ENCODE measurements around the gene MNX1.

Gene MNX1

DNA sequence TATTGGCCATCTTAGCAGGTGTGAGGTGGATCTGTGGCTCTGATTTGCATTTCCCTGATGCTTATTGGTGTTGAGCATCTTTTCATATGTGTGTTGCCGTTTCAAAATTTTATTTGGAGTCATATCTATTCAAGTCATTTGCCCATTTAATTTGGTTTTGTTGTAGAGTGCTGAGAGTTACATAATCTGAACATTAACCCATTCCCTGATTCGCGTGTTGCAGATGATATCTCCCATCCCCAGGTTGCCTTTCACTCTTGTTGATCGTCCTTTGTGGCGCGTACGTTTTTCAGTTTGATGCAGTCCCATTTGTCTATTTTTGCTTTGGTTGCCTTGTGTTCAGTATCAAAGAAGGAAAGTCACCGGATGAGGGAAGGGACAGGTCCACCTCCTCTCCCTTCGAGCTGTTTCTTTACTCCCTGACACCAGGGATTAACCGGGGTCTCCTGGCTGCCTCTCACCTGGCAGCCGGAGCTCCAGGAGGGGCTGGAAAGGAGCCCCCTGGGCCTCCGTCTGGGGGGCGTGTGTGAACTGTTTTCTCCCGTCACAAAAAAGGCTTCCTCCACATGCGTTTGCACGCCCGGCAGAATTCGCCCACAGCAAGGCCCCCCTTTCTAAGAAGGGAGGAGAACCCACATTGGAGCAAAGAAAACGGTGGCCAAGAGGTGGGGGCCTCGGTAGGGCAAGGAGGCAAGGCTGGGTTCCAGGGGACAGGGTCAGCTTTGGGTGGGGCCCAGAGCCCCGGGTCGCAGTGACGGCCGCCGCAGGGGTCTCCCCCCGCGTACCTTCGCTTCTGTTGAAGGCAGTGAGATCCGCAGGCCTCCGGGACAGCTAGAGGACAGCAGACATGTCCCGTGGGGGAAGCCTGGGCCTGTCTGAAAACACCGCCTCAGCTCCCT, 8.3 kb downstream of the MNX1 start:
- DNase-seq: no peak

DNA sequence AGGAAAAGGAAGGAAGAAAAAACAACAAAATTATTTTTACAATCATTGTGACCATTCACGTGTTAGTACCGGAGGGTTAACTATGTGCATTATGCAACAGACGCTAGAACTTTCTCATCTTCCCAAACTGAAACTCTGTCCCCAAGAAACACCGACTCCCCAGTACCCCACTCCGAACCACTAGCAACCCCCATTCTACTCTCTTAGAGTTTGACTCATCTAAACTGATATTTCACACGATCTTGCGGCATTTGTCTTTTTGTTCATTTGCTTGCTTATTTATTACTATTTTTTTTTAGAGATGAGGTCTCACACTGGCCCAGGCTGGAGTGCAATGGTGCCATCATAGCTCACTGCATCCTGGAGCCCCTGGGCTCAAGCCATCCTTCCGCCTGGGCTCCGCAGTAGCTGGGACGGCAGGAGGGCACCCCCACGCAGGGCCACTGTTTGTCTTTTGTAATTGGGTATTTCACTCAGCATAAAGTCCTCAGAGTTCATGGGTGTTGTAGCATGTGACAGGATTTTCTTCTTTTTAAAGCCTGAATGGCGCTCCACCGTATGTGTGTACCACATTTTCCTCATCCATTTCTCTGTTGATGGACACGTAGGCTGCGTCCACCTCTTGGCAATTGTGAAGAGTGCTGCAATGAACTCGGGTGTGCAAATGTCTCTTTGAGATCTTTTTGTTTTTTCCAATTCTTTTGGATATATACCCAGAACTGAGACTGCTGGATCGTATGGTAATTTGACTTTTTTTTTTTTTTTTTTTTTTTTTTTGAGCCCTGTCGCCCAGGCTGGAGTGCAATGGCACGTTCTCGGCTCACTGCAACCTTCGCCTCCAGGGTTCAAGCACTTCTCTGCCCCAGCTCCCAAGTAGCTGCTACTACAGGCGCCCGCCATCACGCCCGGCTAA, 9.5 kb downstream of the MNX1 start:
- DNase-seq: no peak

DNA sequence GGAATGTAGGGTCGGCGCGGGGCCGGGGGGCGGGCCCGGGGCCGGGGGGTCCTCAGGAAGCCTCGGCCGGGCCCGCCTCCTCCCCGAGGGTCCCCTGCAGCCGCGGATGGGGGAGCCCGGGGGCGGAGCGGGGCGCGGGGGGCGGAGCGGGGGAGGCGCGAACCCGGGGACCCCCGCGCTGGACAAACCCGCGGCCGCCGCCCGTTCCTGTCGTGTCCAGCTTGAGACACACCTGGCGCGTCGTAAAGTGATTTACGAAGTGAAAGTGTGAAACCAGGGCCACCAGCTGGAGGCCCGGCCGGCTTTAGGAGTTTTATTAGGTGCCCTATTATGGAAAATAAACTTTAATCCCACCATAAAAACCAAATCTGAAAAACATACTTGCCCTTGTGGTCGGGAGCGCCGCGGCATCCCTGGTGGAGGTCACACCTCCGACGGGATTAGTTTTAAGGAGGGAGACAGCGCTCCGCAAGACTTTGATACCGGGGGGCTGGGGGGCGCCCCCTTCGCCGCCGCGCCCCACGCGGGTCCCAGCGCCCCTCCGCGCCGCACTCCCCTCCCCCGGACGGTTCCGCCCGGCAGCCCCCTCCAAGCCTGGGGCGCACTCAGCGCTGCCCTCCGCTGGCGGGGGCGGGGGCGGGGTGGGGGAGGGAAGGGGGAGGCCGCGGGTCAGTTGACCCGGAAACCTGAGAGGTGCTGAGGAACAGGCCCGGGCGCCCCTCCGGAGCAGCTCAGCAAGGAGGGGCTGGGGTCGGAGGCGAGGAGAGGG, 10.3 kb downstream of the MNX1 start:
- no peak for DNase-seq

DNA sequence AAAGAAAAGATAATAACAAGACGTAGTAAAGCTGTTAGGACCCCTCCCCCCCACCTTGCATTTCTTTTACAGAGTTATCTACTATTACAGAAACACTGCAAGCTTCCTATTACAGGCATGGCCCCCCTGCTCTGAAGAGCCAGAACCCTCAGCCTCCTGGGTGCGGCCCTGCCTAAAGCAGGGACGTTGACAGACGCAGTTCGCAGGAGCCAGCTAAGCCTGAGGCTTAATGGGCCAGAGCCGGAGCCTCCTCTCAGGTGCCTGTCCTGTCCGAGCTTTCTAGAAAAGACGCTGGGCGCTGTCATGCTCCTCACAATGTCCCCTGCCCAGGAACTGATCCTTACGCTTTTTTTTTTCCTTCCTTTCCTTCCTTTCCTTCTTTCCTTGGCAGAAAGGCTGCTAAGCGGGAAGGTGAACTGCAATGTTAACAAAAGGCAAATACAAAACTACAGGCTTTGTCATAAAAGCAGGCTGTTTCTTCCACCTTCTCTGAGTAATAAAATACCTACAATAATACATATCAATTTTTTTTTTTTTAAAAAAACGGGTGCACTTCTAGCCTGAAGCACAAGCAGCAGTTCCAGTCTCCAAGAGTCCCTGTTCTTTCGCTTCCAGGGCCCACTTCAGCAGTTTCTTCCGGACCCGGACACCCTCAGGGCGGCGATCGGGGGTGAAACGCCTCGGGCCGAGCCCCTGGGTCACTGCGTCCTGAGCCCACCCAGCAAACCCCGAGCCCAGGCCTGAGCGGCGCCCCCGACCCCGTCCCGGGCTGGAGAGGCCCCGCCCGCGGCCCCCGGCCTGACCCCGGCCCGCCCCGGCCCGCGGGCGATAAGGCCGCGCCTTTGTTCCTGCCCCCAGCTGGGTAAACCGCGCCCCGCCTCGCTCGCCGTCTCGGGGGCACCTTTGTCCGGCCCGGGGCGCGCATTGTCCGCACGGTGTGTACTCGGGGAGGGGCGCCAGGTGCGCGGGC, 11.2 kb downstream of the MNX1 start:
- DNase-seq: no peak

DNA sequence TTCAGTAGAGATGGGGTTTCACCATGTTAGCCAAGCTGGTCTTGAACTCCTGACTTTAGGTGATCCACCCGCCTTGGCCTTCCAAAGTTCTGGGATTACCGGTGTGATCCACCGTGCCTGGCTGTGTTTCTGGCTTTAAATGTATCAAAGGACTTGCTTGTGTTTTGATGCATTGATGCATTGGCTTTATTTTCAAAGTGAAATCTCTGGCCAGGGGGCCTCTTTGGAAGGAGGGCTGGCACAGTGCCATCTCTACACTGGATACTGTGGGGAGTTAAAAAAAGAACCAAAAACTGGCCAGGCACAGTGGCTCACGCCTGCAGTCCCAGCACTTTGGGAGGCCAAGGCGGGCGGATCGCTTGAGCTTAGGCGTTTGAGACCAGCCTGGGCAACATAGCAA, 16.0 kb downstream of the MNX1 start:
- DNase-seq: no peak

DNA sequence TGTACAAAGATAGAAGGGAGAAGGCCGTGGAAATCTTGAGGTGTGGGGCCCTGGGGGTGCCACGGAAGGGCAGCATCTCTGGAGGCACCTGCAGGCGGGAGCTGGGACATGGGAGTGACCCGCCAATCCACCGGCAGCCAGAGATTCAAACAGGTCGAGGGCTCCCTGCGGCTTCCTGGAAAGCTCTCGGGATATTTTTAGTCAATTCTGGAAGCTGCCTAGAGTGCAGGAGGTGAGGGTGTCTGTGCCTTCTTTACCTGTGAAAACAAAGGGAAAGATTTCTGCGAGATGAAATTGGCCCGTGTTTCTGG, 16.6 kb downstream of the MNX1 start:
- DNase-seq: no peak

DNA sequence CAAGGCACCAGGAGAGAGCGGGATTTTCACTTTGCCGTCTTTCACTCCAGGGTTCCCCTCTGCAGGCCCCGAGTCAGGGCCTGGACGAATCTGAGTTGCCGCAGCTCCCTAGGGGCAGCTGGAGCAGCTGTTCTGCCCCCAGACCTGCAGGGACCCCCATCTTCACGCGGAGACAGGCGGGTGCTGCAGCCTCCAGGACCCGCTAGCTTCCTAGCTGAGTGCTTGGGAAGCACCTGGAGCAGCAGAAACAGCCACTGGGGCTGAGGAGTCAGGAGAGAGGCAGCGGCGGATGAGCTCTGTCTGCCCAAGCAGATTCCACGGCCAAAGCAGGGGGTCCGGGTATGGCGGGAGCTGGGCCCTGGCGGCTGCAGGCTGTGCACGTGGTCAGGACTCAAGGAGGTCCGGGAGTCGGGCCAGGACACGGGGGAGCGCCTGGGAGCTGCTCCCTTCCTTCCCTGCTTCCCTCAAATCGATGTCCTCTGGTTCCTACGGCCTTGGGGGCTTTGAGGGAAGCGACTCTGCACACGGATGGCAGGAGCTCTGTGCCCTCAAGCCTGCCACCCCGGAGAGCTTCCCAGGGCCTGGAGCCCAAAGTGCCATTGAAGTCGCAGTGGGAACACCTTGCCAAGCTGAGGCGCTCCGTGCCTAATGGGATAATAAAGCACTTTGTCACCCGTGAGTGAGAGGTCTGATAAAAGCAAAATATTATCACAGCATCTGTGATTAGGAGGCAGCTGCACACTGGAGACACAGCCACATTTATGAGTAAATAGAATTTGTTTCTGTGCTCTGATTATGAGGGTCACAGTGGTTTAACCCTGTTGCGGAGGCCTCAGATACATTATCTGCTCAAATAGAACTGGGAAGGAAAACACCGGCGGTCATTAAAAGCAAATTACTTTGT, 17.2 kb downstream of the MNX1 start:
- DNase-seq: no peak

DNA sequence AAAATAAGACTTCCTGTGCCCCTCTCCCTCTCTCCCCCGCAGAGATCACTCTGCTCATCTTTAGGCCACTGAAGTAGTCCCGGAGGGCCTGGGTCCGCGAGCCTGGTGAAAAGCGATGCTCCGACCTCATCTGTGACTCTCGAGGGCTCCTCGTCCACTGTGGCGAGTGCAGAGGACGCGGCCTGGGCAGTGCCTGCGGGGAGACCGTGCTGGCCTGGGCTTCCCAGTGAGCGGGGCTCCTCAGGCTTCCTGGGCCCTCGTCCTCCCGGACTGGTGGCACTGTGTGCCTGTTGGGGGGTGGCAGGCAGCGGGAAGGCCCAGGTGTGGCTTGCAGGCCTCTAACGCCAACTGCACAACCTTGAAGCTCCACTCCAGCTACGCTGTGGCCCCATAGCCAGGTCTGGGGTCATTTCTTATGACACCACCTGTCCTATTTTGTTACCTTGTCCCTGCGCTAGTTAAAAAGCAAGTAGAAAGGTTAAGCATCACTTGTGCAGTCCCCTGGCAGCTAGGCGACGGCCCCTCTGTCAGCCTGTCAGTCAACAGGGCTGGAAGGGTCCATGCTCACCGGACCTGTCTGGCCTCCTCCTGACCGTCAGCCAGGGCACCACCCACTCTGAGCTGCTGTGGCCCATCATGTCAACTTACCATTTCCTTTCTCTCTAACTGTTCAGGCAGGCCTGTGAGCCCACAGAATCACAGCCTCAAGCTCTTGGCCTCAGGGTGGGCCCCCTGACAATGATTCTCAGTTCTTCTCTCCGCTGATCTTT, 20.5 kb downstream of the MNX1 start:
- no peak for DNase-seq

DNA sequence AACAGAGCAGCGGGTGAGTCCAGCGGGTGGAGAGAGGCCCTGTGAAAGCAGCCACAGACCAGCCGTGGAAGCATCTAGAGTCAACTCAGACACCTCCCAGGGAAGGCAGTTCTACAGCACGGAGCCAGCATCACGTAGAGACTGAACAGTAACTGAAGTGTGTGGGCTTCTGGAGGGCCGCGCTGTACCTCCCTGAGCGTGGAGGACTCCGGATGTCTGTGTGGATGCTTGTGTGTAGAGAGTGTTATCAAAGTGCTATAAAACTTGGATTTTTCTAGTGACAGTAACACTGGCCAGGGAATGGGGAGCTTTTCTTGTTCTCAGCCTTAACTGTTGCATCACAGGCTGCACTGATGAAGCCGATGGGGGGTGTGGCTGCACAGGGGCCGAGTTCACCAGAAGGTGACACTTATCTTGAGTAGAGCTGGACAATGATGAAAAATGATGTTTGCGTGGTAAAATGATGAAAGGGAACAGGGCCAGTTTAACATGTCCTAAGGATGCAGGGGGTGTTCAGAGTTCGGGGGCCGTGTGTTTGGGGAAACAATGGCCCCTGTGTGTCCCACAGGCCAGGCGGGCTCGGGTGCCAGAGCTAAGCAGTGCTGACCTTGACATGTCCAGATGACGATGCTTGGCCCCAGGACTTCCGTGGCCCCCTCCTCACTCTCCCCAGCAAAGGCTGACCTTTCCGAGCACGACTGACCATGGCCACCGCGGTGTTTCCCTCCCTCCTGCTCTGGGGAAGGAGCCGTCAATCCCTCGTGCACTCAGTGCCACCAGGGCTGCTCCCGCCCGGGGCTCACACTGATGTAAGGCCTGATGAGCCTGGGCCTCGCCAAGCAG, 21.9 kb downstream of the MNX1 start:
- DNase-seq: no peak

DNA sequence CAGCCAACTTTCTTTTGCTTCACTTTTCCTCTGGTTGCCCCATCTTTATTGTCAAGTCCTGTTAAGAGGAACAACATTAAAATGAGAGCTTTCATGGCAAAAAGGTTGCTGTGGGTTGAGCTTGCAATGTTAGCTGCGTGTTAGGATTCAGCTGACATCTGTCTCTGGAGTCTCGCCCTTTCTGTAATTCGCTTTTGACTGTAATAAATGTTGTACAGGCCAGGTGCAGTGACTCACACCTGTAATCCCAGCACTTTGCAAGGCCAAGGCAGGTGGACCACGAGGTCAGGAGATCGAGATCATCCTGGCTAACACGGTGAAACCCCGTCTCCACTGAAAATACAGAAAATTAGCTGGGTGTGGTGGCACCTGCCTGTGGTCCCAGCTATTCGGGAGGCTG, 24.1 kb downstream of the MNX1 start:
- no peak for DNase-seq

DNA sequence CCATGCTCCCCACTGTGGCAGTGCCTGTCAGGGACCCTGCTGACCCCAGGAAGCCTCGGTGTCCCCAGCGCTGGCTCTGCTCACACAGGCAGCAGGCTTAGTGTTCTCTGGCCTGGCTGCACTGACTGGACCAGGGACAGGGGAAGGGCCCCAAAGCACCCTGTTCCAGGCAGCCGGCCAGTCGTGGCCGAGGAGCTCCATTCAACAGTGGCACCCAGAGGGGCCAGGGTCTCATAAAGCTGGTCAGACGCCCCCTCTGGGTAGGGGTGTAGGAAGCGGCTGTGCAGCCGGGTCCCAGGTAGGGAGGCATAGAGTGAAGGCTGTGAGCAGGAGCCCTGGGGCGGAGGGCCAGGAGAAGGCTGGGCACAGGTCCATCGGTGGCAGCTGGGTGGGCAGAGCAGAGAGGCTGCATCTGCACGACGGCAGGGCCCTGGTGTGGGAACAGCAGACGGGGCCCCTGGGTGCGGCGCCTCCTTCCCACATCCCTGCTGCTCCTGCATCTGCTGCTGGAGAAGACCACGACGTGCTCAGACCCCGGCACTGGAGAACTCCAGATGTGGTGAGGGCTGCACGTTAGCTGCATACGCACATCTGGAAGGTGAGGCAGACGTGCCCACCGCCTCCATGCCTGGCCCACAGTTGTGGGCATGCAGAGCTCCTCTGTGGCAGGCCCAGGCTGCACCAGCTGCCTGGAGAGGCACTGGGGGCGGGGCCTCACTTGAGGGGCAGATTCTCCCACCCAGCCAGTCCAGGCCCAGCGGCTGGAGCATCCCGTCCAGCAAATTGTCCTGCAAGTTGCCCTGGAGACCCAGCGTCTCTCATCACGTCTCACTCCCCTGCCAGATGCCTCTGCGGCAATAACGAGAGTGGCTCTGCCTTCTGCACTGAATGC, 25.1 kb downstream of the MNX1 start:
- no peak for DNase-seq

DNA sequence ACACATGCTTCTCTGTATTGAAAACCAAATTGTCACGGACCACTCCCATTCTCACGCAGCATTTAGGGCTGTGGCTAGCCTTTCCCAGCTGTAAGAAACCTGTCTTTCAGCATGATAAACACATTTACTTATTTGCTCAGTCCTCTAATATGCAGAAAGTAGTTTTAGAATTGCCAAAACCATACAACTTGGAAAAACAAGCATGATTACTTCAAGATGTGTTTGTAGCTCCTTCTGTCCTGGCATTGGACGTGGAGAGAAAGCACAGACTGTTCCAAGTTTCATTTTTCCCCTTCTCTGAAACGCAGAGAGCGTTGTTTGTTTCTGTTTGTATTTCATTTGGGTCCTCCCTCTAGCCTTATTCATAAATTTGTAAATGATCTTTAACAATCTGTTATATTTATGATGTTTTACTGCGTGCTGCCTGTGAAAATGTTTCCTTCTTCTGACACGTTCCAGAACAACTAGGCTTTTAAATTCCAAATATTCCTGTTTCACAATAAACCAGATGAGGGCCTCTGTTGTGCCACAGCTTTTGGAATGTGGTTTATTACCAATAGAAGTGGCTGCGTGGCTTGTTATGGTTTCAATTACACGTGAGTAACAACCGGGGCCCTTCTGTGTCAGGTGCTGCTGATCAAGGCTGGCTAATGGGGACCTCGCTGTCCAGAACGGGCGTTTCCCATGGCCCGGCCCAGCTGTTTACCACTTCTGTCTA, 26.1 kb downstream of the MNX1 start:
- no peak for DNase-seq

DNA sequence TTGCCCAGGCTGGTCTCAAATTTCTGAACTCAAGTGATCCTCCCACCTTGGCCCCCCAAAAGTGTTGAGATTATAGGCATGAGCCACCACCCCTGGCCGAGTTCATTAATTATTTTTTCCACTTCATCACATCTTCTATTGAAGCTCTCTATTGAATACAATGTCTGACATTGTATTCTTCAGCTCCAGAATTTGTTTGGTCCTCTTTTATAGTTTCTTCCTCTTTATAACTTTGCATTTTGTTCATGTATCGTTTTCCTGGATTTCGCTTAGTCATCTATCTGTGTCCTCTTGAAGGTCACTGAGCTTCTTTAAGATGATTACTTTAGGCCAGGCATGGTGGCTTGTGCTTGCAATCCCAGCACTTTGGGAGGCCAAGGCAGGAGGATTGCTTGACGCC, 30.8 kb downstream of the MNX1 start:
- no peak for DNase-seq

DNA sequence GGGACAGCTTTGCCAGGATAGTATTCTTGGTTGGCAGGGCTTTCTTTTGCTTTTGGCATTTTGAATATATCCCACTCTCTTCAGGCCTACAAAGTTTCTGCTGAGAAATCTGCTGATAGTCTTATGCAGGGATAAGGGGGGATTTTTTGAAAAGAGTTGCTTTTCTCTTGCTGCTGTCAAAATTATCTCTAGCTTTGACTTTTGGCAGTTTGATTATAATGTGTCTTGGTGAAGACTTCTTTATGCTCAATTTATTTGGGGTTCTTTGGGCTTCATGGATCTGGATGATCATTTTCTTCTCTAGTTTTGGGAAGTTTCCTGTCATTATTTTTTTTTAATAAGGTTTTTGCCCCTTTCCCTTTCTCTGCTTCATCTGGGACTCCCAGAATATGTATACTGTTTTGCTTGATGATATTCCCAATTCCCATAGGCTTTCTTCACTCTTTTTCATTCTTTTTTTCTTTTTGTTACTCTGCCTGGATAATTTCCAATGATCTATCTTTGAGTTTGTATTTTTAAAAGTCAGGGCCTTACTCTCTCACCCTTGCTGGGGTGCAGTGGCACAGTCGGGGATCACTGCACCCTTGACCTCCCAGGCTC, 31.4 kb downstream of the MNX1 start:
- DNase-seq: no peak

DNA sequence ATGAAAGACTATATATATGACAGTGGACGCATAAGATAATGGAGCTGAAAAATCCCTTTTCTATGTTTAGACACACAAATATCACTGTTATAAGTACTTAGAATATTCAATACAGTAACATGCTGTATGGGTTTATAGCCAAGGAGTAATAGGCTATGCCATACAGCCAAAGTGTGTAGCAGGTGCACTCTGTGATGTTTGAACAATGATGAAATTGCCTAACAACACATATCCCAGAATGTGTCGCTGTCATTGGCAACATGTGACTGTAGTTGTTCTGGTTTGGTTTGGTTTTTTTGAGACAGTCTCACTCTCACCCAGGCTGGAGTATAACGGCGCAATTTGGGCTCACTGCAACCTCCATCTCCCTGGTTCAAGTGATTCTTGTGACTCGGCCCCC, 34.8 kb downstream of the MNX1 start:
- no peak for DNase-seq

DNA sequence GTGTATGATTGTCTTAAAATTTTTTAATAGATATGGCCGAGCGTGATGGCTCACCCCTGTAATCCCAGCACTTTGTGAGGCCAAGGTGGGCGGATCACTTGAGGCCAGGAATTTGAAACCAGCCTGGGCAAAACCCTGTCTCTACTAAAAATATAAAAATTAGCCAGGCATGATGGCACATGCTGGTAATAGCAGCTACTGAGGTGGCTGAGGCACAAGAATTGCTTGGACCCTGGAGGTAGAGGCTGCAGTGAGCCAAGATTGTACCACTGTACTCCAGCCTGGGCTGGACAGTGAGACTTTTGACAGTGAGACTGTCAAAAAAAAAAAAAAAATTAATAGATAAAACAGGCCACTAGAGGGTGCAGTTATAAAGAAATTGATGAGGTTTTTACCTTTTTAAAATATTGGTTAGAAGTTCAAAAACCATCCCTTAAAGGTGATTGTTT, 40.5 kb downstream of the MNX1 start:
- DNase-seq: no peak

DNA sequence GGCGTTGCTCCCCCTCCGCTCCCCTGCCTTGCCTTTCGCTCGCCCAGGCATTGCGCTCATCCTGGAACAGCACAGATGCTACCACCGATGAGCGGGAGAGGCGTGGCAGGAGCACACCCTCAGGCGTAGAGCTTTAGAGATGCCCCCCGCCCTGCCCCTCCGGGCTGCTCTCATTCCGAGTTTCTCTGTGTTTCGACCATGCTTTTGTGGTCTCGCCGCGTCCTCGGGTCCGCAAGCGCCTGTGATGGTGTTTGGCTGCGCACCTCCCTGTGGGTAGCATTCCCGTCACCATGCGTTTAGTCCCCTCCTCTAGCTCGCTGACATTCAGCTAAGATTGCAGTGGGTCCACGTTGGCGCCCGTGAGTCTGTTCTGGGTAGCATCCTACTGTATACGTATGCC, 42.3 kb downstream of the MNX1 start:
- DNase-seq: no peak

All from activated T-cell treated with anti-CD3 and anti-CD28 coated beads for 4 hours (primary cell).